GM18502 (cell line): ENCODE results near the gene PRDM10.
"Not testable (repeated sequence)": the region's sequence is repeated elsewhere in the genome, so short reads cannot be mapped to it uniquely, and the experiment has no call there.

Experiments
- ATAC-seq: cut with Tn5 transposase; IDR thresholded peaks from one replicate; pipeline ENCODE4 v1.9.1; 2021; ENCODE audit warnings: mild to moderate bottlenecking; ENCODE audit not compliant: unreplicated experiment, poor library complexity

PRDM10 gene

DNA sequence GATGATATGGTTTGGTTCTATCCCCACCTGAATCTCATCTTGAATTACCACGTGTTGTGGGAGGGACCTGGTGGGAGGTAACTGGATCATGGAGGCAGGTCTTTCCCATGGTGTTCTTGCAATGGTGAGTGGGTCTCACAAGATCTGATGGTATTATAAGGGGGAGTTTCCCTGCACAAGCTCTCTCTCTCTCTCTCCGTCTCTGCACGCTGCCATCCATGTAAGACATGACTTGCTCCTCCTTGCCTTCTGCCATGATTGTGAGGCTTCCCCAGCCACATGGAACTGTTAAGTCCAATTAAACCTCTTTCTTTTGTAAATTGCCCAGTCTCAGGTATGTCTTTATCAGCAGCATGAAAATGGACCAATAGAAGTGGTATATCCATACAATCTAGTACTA lies 13.2 kb upstream of the PRDM10 start:
- ATAC-seq = not testable (repeated sequence)

DNA sequence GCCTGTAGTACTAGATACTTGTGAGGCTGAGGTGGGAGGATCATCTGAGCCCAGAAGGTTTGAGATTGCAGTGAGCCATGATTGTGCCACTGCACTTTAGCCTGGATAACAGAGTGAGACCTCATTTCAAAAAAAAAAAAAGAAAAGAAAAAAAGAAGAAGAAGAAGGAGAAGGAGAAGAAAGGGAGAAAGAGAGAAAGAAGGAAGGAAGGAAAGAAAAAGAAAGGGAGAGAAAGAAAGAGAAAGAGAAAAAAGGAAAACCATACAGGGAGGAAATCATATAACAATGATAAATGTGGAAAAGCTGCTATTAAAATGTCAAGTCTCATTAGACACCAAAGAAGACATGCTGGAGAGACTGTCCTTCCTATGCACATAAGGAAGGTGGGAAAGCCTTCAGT lies 5.7 kb upstream of the PRDM10 start:
- no peak for ATAC-seq

- no peak for ATAC-seq
These were observed 4.3 kb upstream of the PRDM10 start for GRCh38 chr11:130006929-130007328.

DNA sequence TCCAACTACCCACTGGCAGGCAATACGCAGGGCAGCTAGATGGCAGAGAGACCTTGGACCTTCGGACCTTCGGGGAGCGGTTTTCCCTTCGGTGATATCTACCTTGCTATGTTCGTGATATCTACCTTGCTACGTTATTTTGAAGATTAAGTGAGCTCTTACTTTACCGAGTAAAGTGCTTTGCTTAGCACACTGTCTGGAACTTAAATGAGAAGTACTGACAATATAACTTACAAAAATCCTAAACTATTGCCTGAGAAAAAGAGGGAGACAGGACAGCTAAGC lies 1.0 kb upstream of the PRDM10 start:
- no peak for ATAC-seq

DNA sequence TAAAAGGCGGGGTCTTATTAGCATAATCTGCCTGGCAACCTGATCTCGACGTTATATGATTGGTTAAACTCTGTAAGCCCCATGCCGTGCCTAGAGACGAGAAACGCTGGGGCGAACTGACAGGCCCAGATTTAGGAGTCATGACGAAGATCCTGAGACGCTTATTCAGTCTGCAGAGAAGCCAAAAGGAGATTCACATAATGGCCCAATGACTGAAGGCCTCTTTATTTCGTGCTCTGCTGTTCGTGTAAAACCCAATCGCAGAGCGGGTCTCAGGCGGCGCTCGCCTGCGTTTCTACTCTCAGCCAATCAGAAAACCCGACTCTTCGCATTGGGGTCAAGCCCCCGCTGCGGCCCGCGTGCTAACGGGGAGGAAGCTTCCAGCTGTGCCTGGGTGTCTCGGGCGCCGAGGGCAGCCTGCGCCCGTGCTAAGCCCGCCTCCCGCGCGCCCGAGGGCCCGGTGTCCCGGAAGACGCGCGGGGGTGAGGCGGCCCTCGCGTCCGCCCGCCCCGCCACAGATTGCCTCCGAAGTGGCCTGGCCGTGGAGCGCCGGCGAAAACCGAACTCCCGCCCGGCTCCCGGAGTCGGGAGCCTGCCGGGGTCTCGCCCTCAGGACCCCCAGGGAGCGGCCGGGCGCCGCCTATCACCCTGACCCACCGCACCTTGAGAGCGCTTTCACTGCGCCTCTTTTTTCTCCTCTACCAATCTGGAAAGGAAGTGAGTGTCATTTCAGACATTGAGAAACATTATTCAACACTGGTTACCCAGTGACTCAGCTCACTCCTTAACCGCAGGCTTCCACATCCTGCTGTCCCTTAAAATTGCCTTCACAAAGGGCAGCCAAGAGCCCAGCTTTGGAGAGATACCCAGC lies 446 bp upstream of the PRDM10 start:
- ATAC-seq = peak; percentile 79

GRCh38 chr11:130001461-130002351 lies 929 bp downstream of the PRDM10 start:
- ATAC-seq = peak; percentile 29

- ATAC-seq = no peak
These were observed 2.0 kb downstream of the PRDM10 start for GRCh38 chr11:130000552-130001176.

- no peak for ATAC-seq
These were observed 3.2 kb downstream of the PRDM10 start for GRCh38 chr11:129999407-129999806.

DNA sequence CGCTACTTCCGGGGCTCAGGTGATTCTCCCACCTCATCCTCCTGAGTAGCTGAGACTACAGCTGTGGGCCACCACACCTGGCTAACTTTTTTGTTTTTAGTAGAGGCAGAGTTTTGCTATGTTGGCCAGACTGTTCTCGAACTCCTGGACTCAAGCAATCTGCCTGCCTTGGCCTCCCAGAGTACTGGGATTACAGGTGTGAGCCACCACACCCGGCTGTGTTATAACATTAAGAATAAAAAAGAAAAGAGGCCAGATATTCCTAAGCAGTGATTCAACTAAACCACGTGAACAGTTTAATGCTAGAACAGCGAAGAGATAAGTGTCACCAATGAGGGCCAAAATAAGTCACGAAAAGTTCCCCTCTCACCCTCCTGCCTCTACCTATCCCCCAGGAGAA lies 3.7 kb downstream of the PRDM10 start:
- no peak for ATAC-seq

DNA sequence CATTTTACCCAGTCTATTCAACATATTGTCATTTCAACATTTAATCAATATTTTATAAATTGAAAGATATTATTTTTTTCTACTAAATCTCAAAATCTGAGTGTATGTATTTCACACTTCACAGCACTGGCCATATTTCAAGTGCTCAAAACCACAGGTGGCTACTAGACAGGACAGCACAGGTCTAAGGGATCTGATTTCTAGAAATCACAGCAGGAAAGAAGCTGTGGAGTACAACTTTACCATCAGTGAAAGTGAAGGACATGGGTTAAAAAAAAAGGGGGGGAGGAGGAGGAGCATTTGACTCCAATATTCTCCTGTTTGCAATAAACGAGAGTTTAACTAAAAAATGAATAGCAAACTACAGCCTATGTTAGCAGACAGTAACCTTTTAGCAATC lies 4.5 kb downstream of the PRDM10 start:
- ATAC-seq = no peak

DNA sequence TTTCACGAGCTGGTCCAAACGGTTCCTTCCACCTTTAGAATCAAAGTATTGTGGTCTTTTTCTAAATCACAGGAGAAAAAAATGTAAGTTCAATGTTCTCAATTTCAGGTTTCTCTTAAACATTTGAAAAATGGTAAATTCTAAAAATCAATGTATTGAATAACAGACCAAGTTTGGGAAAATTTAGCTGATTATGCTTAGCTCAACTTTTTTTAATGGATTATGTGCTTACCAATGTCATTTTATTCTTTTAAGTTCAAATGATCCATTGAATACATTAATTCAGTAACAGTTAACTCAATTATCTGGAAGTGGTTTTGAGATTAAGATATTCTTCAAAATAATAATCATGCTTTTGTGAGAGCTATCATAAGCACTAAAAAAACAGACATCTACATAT lies 5.1 kb downstream of the PRDM10 start:
- no peak for ATAC-seq

- ATAC-seq = no peak
These were observed 6.3 kb downstream of the PRDM10 start for GRCh38 chr11:129996113-129996870.

DNA sequence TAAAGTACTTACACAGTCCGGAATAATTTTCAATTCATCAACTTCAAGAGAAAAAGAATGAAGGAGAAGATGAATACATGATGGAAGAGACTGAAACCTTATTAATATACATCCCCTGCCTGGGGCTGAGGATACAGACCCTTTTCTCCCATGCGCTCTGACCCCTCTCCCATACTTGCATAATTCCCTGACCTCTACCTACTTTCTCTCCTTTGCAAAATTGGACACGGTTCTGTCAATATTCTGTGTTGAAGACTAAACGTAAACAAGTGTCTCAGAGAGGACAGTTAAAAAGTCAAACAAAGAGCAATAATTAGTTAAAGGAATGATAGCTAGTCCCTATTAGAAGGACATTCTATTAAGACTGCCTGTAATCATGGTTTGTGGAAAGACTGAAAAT lies 7.5 kb downstream of the PRDM10 start:
- ATAC-seq = no peak

GRCh38 chr11:129992161-129992944 lies 10.3 kb downstream of the PRDM10 start:
- peak; percentile 74 for ATAC-seq

GRCh38 chr11:129989149-129989813 lies 13.4 kb downstream of the PRDM10 start:
- ATAC-seq = no peak

DNA sequence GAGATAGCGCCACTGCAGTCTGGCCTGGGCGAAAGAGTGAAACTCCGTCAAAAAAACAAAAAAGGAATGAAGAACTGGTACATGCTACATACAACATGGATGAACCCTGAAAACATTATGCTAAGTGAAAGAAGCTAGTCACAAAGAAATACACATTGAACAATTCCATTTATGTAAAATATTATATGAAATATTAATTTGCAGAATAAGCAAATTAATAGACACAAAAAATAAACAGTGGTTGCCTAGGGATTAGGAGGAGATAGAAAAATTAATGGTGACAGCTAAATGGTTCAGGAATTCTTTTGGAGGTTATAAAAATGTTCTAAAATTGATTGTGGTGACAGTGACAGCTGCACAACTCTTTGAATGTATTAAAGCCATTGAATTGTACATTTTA lies 14.7 kb downstream of the PRDM10 start:
- ATAC-seq = no peak

DNA sequence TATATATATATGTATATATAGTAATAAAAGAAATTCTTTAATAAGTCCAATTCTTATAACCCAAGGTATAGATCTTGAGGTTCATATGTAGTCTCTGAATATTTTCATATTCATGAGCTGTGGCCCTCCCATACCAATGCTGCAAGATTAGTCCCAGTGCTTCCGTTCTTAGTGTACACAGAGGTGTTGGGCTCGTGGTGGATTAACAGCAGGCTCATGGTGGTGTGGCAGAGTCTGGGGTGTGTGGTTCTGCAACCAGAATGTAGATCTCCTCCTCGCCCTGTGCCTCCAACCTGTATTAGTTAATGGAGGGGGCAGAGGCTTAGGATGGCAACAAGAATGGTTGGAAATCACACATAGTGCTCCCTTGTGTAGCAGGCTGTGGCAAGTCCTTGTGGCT lies 16.8 kb downstream of the PRDM10 start:
- ATAC-seq = no peak

DNA sequence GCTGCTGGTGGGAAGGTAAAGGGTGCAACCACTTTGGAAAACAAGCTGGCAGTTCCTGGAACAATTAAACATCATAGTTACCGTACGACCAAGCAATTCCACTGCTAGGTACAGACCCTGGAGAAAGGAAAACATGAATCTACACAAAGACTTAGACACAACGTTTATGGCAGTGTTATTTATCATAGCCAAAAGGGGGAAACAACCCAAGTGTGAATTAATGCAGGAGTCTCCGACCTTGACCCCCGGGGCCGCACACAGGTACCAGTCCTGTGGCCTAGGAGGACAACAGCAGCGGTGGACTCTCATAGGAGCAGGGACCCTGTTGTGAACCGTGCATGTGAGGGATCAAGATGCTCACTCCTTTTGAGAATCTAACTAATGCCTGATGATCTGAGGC lies 22.5 kb downstream of the PRDM10 start:
- ATAC-seq = no peak

DNA sequence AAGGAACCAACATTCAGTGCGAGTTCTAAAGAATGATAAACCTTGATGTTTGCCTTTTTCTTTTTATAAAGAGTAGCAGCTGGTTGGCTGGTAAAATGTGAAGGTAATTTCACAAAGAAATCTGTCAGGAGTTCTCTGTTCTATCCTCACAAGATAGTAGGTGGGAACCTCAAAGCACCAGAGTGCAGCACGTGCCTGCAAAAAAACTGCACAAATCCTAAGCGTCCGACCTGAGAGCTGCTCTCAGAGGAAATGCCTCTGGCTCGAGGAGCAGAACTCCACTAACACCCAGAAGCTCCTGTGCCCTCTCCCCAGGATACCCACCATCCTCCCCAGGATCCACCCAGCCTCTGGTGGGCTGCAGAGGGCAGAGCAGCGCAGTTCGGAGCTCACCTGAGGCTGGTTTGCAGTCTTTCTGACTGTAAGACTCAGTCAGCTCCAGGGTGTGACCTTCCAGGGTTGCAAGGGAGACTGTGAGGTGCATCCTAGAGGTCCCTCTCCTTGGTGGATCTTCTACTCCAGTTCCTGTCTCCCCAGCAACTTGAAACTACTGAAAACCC lies 23.5 kb downstream of the PRDM10 start:
- ATAC-seq = no peak
